HepG2 (cell line): ENCODE measurements around the gene SMPD3. TPM values are rescaled to one million over a fixed set of nuclear protein-coding genes. Genes with fewer than 3 reads are reported as not detected.

Source experiments
- CERS6 ChIP-seq: sonication (generic); formaldehyde crosslinking; IDR thresholded peaks from 2 replicates; pipeline ENCODE4 v1.5.0; 2020; ENCODE audit warnings: missing genetic modification reagents
- CSRNP2 ChIP-seq: sonication (generic); formaldehyde crosslinking; conservative IDR thresholded peaks from 2 replicates; pipeline ENCODE4 v1.8.0; 2022; ENCODE audit warnings: low read depth, missing genetic modification reagents
- ETV5 ChIP-seq: IDR thresholded peaks from 2 replicates; pipeline ENCODE4 v1.6.1; 2018; ENCODE audit warnings: missing biosample characterization, missing genetic modification reagents, inconsistent platforms, borderline replicate concordance
- HNF4G ChIP-seq, 2 experiments: sonication (generic) in 1 of 2; formaldehyde crosslinking in 1 of 2; IDR thresholded peaks; 2 replicates each; pipeline versions ENCODE4 v1.4.0 to v1.6.1; 2011 to 2020; ENCODE audit warnings: borderline replicate concordance in 2 of 2, low read depth in 2 of 2, mild to moderate bottlenecking in 2 of 2, low read length in 1 of 2, missing genetic modification reagents in 1 of 2, moderate library complexity in 1 of 2
- IKZF4 ChIP-seq: sonication (generic); formaldehyde crosslinking; IDR thresholded peaks from 2 replicates; pipeline ENCODE4 v1.5.1; 2020; ENCODE audit warnings: borderline replicate concordance, mild to moderate bottlenecking, low read depth, missing genetic modification reagents; ENCODE audit errors: not compliant biosample characterization
- KDM2A ChIP-seq: sonication (generic); formaldehyde crosslinking; IDR thresholded peaks from 2 replicates; pipeline ENCODE4 v1.4.0; 2020; ENCODE audit warnings: low read depth, missing genetic modification reagents, borderline replicate concordance
- MATR3 ChIP-seq: sonication (generic); formaldehyde crosslinking; IDR thresholded peaks from 2 replicates; pipeline ENCODE4 v1.4.0; 2020; ENCODE audit warnings: missing genetic modification reagents
- MNT ChIP-seq: fragments of 450-650 bp; IDR thresholded peaks from 2 replicates; pipeline ENCODE4 v1.6.1; 2016
- NFYB ChIP-seq: sonication (generic); formaldehyde crosslinking; IDR thresholded peaks from 2 replicates; pipeline ENCODE4 v1.4.0; 2020; ENCODE audit warnings: missing genetic modification reagents
- POGZ ChIP-seq: sonication (generic); formaldehyde crosslinking; IDR thresholded peaks from 2 replicates; pipeline ENCODE4 v1.4.0; 2020; ENCODE audit warnings: mild to moderate bottlenecking, missing genetic modification reagents
- PTBP1 ChIP-seq: fragments of 200-400 bp; formaldehyde crosslinking; IDR thresholded peaks from 2 replicates; pipeline ENCODE4 v1.6.1; 2018; ENCODE audit warnings: low read length, low read depth; ENCODE audit not compliant: poor library complexity, severe bottlenecking
- RORA ChIP-seq: sonication (generic); formaldehyde crosslinking; IDR thresholded peaks from 2 replicates; pipeline ENCODE4 v1.5.0; 2020; ENCODE audit warnings: mild to moderate bottlenecking, missing genetic modification reagents, moderate library complexity
- SP2 ChIP-seq: sonication (generic); formaldehyde crosslinking; IDR thresholded peaks from 2 replicates; pipeline ENCODE4 v1.5.1; 2020; ENCODE audit warnings: mild to moderate bottlenecking, missing genetic modification reagents
- YEATS2 ChIP-seq: sonication (generic); formaldehyde crosslinking; IDR thresholded peaks from 2 replicates; pipeline ENCODE4 v1.4.0; 2020; ENCODE audit warnings: missing genetic modification reagents, borderline replicate concordance
- ZBTB20 ChIP-seq: sonication (generic); formaldehyde crosslinking; IDR thresholded peaks from 2 replicates; pipeline ENCODE4 v1.8.1; 2023; ENCODE audit warnings: missing genetic modification reagents, low read depth, mild to moderate bottlenecking, borderline replicate concordance
- ZC3H13 ChIP-seq: sonication (generic); formaldehyde crosslinking; IDR thresholded peaks from 2 replicates; pipeline ENCODE4 v1.8.1; 2023; ENCODE audit warnings: mild to moderate bottlenecking, missing genetic modification reagents, moderate library complexity
- ZNF180 ChIP-seq: sonication (generic); formaldehyde crosslinking; IDR thresholded peaks from 2 replicates; pipeline ENCODE4 v1.4.0; 2020; ENCODE audit warnings: low read depth, missing genetic modification reagents, borderline replicate concordance
- ZNF430 ChIP-seq: sonication (generic); formaldehyde crosslinking; IDR thresholded peaks from 2 replicates; pipeline ENCODE4 v1.9.0; 2021; ENCODE audit warnings: mild to moderate bottlenecking, missing genetic modification reagents
- ZNF510 ChIP-seq: sonication (generic); formaldehyde crosslinking; IDR thresholded peaks from 2 replicates; pipeline ENCODE4 v1.4.0; 2020; ENCODE audit warnings: low read depth, mild to moderate bottlenecking, missing genetic modification reagents
- ZNF558 ChIP-seq: sonication (generic); formaldehyde crosslinking; IDR thresholded peaks from 2 replicates; pipeline ENCODE4 v1.9.0; 2022; ENCODE audit warnings: mild to moderate bottlenecking, missing genetic modification reagents, borderline replicate concordance
- ZNF607 ChIP-seq: sonication (generic); formaldehyde crosslinking; IDR thresholded peaks from 2 replicates; pipeline ENCODE4 v1.5.1; 2020; ENCODE audit warnings: missing genetic modification reagents, mild to moderate bottlenecking, borderline replicate concordance
- ZNF614 ChIP-seq: IDR thresholded peaks from 2 replicates; pipeline ENCODE4 v1.6.1; 2018; ENCODE audit warnings: missing biosample characterization, missing genetic modification reagents, inconsistent platforms, borderline replicate concordance
- ZNF678 ChIP-seq: sonication (generic); formaldehyde crosslinking; IDR thresholded peaks from 2 replicates; pipeline ENCODE4 v1.4.0; 2020; ENCODE audit warnings: mild to moderate bottlenecking, missing genetic modification reagents
- ZNF850 ChIP-seq: sonication (generic); formaldehyde crosslinking; conservative IDR thresholded peaks from 2 replicates; pipeline ENCODE4 v1.9.0; 2021; ENCODE audit warnings: mild to moderate bottlenecking, missing genetic modification reagents
- polyA plus RNA-seq, 8 experiments: library from polyadenylated mRNA; depleted of rRNA in 3 of 8; stranded (reverse) in 7 of 8; unstranded in 1 of 8; fragments of >200 nt; fragmentation: Illumina TruSeq in 4 of 8; extraction: Trizol in 4 of 8; gene quantifications; 2 replicates each; pipeline versions ENCODE4 v1.2.1 to v1.2.3, GENCODE V29; 2011 to 2016; ENCODE audit warnings: low read depth in 4 of 8, missing spikeins in 1 of 8, mixed read lengths in 1 of 8; ENCODE audit not compliant: insufficient read depth in 1 of 8
- total RNA-seq, 5 experiments: library from RNA; depleted of rRNA; stranded (reverse); fragments of >200 nt; fragmentation: Illumina TruSeq; extraction: Trizol; gene quantifications; 2 replicates each; pipeline ENCODE4 v1.2.3, GENCODE V29; 2016; ENCODE audit warnings: low read depth in 1 of 5

Gene SMPD3
- total and polyA plus RNA-seq, 2 of the 13 experiments (the other 11 are each of a cell fraction or from before 2014, with no cell fraction given): 0.07 to 0.32 TPM

- TF ChIP-seq ZNF510 (CRISPR knock-in tag) (no peak), YEATS2 (CRISPR knock-in tag) (no peak), HNF4G (IDR thresholded peaks at IDR 0.05; ENCODE audit: borderline replicate concordance, low read depth, low read length) (no peak), HNF4G (CRISPR knock-in tag; IDR thresholded peaks at IDR 0.05; ENCODE audit: borderline replicate concordance, low read depth) (0 out of 2 replicates have a peak, but pooled peaks have one; percentile 42), RORA (CRISPR knock-in tag) (no peak), POGZ (no peak), NFYB (no peak), CSRNP2 (CRISPR knock-in tag) (no peak), SP2 (no peak), ETV5 (CRISPR knock-in tag) (0 out of 2 replicates have a peak, but pooled peaks have one; percentile 7), ZC3H13 (CRISPR knock-in tag) (no peak), PTBP1 (no peak), CERS6 (CRISPR knock-in tag) (no peak), ZNF180 (CRISPR knock-in tag) (no peak), ZNF558 (CRISPR knock-in tag) (no peak), MATR3 (no peak), MNT (peak; percentile 35), ZNF614 (CRISPR knock-in tag) (no peak), ZNF430 (CRISPR knock-in tag) (no peak), ZNF607 (CRISPR knock-in tag) (no peak), KDM2A (CRISPR knock-in tag) (peak; percentile 57), ZBTB20 (CRISPR knock-in tag) (no peak), ZNF850 (CRISPR knock-in tag) (no peak), ZNF678 (CRISPR knock-in tag) (no peak), IKZF4 (CRISPR knock-in tag) (peak; percentile 8)
These were observed 84.4 kb downstream of the SMPD3 start (continued) for GRCh38 chr16:68363658-68364521.
